Tibial nerve (tissue), 4 donors: Measurements from ENCODE around the gene SETDB2. TPM values are rescaled to one million over a fixed set of nuclear protein-coding genes. Genes with fewer than 3 reads are reported as not detected.

Source experiments
- DNase-seq, 2 donors: peaks; one replicate each; pipeline ENCODE4 v3.0.0-alpha.2; 2019; ENCODE audit warnings: low spot score in 2 of 2
- H3K27ac ChIP-seq, 4 donors: fragments of 200-600 bp; sonication (generic) in 3 of 4; one replicate each; pipeline ENCODE4 v1.5.1; 2017 to 2019; ENCODE audit warnings: mild to moderate bottlenecking in 1 of 4
- H3K27me3 ChIP-seq, 2 donors: fragments of 200-600 bp; sonication (generic) in 1 of 2; one replicate each; pipeline versions ENCODE4 v1.5.1 to v1.6.0; 2017 to 2019
- H3K36me3 ChIP-seq, 3 donors: fragments of 200-600 bp; sonication (generic); one replicate each; pipeline ENCODE4 v1.5.1; 2018 to 2019
- H3K4me1 ChIP-seq, 4 donors: fragments of 200-600 bp; sonication (generic) in 3 of 4; one replicate each; pipeline ENCODE4 v1.5.1; 2017 to 2019
- H3K4me3 ChIP-seq, 4 donors: fragments of 200-600 bp; sonication (generic) in 3 of 4; one replicate each; pipeline ENCODE4 v1.5.1; 2017 to 2019; ENCODE audit warnings: mild to moderate bottlenecking in 1 of 4, moderate library complexity in 1 of 4
- H3K9me3 ChIP-seq, 4 donors: fragments of 200-600 bp; sonication (generic) in 3 of 4; one replicate each; pipeline ENCODE4 v1.5.1; 2017 to 2019
- EP300 ChIP-seq, 2 donors: sonication (generic); formaldehyde crosslinking; IDR thresholded peaks; one replicate each; pipeline ENCODE4 v1.6.1; 2017; ENCODE audit warnings: antibody characterized with exemption in 2 of 2, mild to moderate bottlenecking in 1 of 2
- POLR2A ChIP-seq, 2 donors: fragments of 450-650 bp; IDR thresholded peaks; one replicate each; pipeline ENCODE4 v1.6.1; 2017; ENCODE audit warnings: antibody characterized with exemption in 2 of 2, mild to moderate bottlenecking in 2 of 2, moderate library complexity in 2 of 2
- WGBS, 2 donors: methylation state at CpG; one replicate each; pipeline ENCODE4 v1.1.5; 2018; 5-methylcytosine and 5-hydroxymethylcytosine counted together
- total RNA-seq, 4 donors: library from RNA; depleted of rRNA; stranded (reverse); fragments of >200 nt; gene quantifications; one replicate each; pipeline ENCODE4 v1.1.0, GENCODE V29; 2016
- TF ChIP-seq, protein P1 (sequence below), 5 experiments: fragments of 200-600 bp in 3 of 5; fragments of 450-650 bp in 2 of 5; sonication (generic) in 3 of 5; IDR thresholded peaks; one replicate each; pipeline ENCODE4 v1.5.1; 2016 to 2019; ENCODE audit warnings: antibody characterized with exemption in 5 of 5, mild to moderate bottlenecking in 3 of 5, moderate library complexity in 2 of 5

SETDB2 gene
- total RNA-seq, 4 donors from 2014 or later, result 9.2 to 16.5 (median 13.0) TPM

DNA sequence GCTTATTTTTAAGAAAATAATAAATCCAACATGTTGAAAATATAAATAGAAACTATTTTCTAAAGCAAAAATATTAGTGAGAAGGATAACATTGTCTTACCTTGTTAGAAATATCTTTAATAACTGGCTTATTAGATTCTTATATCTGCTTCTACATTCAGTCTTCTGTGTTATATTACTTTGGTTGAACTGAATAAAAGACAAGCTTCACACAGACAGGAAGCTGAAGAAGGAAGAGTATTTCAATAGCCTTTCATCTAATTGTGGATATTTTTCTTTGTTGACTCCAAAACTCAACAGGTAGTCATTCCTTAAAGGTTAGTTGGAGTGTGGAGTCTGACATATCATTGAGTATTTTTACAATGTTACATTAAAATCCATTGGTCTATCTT, 10.9 kb downstream of the SETDB2 start:
- Histone ChIP-seq H3K4me1 (peaks cover 0 to 28% (median 0%) of the 10 kb centered on the region in 4 donors), H3K27ac (peak overlapping the region in 1 of 4 donors; percentile 31), H3K27me3 (no peaks in the 10 kb centered on the region), H3K36me3 (peaks cover 0 to 13% (median 0%) of the 10 kb centered on the region in 3 donors), H3K9me3 (no peaks in the 10 kb centered on the region), H3K4me3 (no peak overlapping the region)
- TF ChIP-seq, protein P1, sequence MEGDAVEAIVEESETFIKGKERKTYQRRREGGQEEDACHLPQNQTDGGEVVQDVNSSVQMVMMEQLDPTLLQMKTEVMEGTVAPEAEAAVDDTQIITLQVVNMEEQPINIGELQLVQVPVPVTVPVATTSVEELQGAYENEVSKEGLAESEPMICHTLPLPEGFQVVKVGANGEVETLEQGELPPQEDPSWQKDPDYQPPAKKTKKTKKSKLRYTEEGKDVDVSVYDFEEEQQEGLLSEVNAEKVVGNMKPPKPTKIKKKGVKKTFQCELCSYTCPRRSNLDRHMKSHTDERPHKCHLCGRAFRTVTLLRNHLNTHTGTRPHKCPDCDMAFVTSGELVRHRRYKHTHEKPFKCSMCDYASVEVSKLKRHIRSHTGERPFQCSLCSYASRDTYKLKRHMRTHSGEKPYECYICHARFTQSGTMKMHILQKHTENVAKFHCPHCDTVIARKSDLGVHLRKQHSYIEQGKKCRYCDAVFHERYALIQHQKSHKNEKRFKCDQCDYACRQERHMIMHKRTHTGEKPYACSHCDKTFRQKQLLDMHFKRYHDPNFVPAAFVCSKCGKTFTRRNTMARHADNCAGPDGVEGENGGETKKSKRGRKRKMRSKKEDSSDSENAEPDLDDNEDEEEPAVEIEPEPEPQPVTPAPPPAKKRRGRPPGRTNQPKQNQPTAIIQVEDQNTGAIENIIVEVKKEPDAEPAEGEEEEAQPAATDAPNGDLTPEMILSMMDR (IDR thresholded peaks at IDR 0.05), result no peak
- TF ChIP-seq POLR2A (IDR thresholded peaks at IDR 0.05) (no peak), EP300 (IDR thresholded peaks at IDR 0.05) (no peak)
- DNase-seq, result no peak

DNA sequence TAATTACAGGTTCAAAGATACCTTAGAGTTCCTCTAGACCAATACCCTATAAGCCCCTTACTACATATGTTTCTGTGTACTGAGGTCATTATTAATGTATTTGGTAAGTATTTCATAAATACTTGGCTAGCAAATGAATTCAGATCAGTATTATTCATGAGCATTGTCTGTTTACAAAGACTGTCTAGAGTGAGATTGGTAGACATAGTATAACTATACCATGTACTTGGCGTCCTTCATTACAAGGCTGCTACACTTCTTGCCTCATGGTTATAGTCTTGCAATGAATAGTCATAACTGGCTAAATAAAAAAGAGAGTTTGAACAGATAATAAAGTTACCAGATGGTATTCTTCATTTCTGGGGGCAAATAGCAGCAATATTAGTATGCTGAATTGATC, 12.1 kb downstream of the SETDB2 start:
- 96 to 100% methylated on average over 1 of the region's 1 CpG for WGBS, 2 donors
- Histone ChIP-seq H3K27ac (no peak overlapping the region), H3K27me3 (no peaks in the 10 kb centered on the region), H3K4me3 (no peak overlapping the region), H3K4me1 (peaks cover 0 to 22% (median 0%) of the 10 kb centered on the region in 4 donors), H3K9me3 (no peaks in the 10 kb centered on the region), H3K36me3 (peaks cover 0 to 18% (median 0%) of the 10 kb centered on the region in 3 donors)
- DNase-seq, result no peak
- TF ChIP-seq POLR2A (IDR thresholded peaks at IDR 0.05) (no peak), EP300 (IDR thresholded peaks at IDR 0.05) (no peak)
- TF ChIP-seq, protein P1 (IDR thresholded peaks at IDR 0.05), result no peak

DNA sequence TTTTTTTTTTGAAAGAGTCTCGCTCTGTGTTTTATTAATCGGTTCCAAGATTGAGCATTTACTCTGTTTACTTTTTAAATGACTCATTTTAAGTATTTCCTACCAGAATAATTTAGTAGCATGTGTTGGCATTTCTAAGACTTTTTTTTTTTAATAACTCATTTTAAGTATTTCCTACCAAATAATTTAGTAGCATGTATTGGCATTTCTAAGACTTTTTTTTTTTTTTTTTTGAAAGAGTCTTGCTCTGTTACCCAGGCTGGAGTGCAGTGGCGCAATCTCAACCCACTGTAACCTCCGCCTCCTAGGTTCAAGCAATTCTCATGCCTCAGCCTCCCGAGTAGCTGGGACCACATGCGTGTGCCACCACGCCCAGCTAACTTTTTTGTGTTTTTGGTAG, 13.1 kb downstream of the SETDB2 start:
- H3K4me1 ChIP-seq, result peaks cover 0 to 22% (median 0%) of the 10 kb centered on the region in 4 donors
- no peak overlapping the region for H3K27ac ChIP-seq
- peaks cover 0 to 29% (median 0%) of the 10 kb centered on the region in 3 donors for H3K36me3 ChIP-seq
- no peaks in the 10 kb centered on the region for H3K9me3 ChIP-seq
- no peak overlapping the region for H3K4me3 ChIP-seq
- TF ChIP-seq, protein P1 (IDR thresholded peaks at IDR 0.05), result no peak
- TF ChIP-seq POLR2A (IDR thresholded peaks at IDR 0.05), result no peak
- no peak for TF ChIP-seq EP300 (IDR thresholded peaks at IDR 0.05)
- no peaks in the 10 kb centered on the region for H3K27me3 ChIP-seq
- DNase-seq, result no peak
- WGBS, 2 donors, result 78 to 82% methylated on average over 7 of the region's 7 CpGs

DNA sequence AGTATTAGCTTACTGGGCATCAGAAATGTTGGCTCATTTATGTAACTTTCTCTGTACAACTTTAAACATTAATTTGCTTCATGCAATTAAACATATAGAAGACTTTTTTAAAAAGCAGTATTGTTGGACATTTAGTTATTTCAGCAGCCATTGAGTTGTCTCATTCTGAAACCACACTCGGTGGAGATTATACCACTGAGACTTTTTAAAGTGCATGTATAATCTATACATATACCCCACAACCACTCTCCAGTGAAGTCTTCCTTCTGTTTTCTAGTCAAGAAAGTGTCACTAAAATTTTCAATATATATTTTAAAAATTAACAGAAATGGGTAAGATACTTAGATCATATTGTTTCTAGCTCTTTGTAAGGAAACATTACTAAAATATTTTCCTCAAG, 15.5 kb downstream of the SETDB2 start:
- no peak for DNase-seq
- TF ChIP-seq EP300 (IDR thresholded peaks at IDR 0.05), result no peak
- no peak for TF ChIP-seq POLR2A (IDR thresholded peaks at IDR 0.05)
- TF ChIP-seq, protein P1 (IDR thresholded peaks at IDR 0.05), result no peak
- H3K9me3 ChIP-seq, result peaks cover 0 to 12% (median 3%) of the 10 kb centered on the region in 4 donors
- peaks cover 0 to 45% (median 14%) of the 10 kb centered on the region in 3 donors for H3K36me3 ChIP-seq
- H3K27me3 ChIP-seq, result no peaks in the 10 kb centered on the region
- WGBS, 2 donors, result 79 to 89% methylated on average over 1 of the region's 1 CpG
- H3K4me3 ChIP-seq, result no peak overlapping the region
- H3K4me1 ChIP-seq, result peaks cover 0 to 21% (median 0%) of the 10 kb centered on the region in 4 donors
- H3K27ac ChIP-seq, result no peak overlapping the region

DNA sequence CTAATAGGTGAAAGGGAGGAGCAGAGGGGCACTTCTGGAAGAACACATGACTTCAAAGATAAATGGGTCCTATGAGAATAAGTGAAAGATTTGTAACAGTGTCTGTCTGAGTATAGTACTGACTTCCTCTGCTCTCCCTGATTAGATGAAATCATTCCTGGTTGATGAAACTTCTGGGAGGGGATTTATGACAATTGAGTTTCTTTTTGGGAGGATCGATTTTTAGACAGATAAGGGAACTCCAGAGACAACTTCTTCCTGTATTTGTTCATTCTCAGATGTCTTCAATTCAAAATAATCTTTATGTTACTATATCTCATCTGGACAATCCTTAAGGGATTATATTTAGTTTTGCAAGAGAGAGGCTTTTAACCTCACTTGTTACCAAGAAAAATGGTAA, 20.0 kb downstream of the SETDB2 start:
- Histone ChIP-seq H3K4me1 (peaks cover 0 to 17% (median 0%) of the 10 kb centered on the region in 4 donors), H3K36me3 (peaks cover 0 to 71% (median 14%) of the 10 kb centered on the region in 3 donors), H3K9me3 (peaks cover 0 to 12% (median 3%) of the 10 kb centered on the region in 4 donors), H3K4me3 (no peak overlapping the region), H3K27me3 (no peaks in the 10 kb centered on the region), H3K27ac (peak overlapping the region in 1 of 4 donors; percentile 3)
- WGBS, 2 donors, result 48 to 65% methylated on average over 1 of the region's 1 CpG
- TF ChIP-seq POLR2A (IDR thresholded peaks at IDR 0.05) (no peak), EP300 (IDR thresholded peaks at IDR 0.05) (no peak)
- TF ChIP-seq, protein P1 (IDR thresholded peaks at IDR 0.05), result no peak
- no peak for DNase-seq
